ENCODE results near the gene PPFIA4. TPM values are rescaled to one million over a fixed set of nuclear protein-coding genes. Genes with fewer than 3 reads are reported as not detected.

Gene PPFIA4
- total RNA-seq, 1 donor from 2014 or later, result 22.2 TPM

DNA sequence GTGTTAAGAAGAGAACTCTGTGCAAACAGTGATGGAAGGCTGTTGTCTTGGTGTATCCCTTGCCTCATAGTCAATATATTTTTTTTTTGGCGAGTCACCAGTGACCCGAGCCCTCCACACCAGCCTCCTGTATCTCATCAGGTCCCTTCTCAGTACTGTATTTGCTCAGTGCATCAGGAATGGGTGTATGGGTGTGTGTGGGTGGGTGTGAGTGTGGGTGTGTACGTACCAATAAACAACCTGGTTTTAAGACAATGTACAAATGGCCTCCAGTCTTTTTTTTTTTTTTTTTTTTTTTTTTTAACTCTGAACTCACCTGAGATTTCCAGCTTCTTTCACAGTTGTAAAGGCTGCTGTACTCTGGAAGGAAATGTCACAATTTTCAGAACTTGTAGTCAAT lies 52.2 kb downstream of the PPFIA4 start:
- H3K27me3 ChIP-seq, result no peaks in the 10 kb centered on the region
- no peaks in the 10 kb centered on the region for H3K36me3 ChIP-seq
- TF ChIP-seq, protein P1, sequence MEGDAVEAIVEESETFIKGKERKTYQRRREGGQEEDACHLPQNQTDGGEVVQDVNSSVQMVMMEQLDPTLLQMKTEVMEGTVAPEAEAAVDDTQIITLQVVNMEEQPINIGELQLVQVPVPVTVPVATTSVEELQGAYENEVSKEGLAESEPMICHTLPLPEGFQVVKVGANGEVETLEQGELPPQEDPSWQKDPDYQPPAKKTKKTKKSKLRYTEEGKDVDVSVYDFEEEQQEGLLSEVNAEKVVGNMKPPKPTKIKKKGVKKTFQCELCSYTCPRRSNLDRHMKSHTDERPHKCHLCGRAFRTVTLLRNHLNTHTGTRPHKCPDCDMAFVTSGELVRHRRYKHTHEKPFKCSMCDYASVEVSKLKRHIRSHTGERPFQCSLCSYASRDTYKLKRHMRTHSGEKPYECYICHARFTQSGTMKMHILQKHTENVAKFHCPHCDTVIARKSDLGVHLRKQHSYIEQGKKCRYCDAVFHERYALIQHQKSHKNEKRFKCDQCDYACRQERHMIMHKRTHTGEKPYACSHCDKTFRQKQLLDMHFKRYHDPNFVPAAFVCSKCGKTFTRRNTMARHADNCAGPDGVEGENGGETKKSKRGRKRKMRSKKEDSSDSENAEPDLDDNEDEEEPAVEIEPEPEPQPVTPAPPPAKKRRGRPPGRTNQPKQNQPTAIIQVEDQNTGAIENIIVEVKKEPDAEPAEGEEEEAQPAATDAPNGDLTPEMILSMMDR (IDR thresholded peaks at IDR 0.05), result no peak
- H3K4me1 ChIP-seq, result no peaks in the 10 kb centered on the region
- DNase-seq (ENCODE audit: low spot score in 2 of 2), result no peak
- H3K4me3 ChIP-seq, result no peak overlapping the region
- no peak overlapping the region for H3K27ac ChIP-seq
- intact Hi-C loops (cut with DNase I), result no loop called here
- no peaks in the 10 kb centered on the region for H3K9me3 ChIP-seq

DNA sequence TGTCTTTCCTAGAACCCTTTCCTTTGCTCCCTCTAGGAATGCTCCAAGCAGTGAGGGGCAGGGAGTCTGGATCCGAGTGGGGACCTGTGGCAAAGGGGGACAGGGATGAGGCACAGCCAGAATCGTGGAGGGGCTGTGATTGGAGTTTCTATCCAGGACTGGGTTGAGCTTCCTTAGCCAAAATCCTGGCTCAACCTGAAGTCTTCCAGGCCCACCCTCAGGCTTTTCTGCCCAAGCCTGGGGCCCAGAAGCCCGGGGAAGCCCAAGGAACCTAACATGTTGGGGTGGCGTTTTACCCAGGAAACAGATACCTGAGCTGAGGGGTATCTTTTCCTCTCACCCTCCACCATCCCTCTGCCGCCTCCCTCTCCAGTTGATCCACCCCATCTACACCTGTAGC lies 54.2 kb downstream of the PPFIA4 start:
- Histone ChIP-seq H3K36me3 (no peaks in the 10 kb centered on the region), H3K4me3 (no peak overlapping the region), H3K9me3 (no peaks in the 10 kb centered on the region), H3K27me3 (no peaks in the 10 kb centered on the region), H3K4me1 (no peaks in the 10 kb centered on the region), H3K27ac (no peak overlapping the region)
- DNase-seq (ENCODE audit: low spot score in 2 of 2), result no peak
- TF ChIP-seq, protein P1 (IDR thresholded peaks at IDR 0.05), result no peak
- intact Hi-C loops (cut with DNase I), result no loop called here

DNA sequence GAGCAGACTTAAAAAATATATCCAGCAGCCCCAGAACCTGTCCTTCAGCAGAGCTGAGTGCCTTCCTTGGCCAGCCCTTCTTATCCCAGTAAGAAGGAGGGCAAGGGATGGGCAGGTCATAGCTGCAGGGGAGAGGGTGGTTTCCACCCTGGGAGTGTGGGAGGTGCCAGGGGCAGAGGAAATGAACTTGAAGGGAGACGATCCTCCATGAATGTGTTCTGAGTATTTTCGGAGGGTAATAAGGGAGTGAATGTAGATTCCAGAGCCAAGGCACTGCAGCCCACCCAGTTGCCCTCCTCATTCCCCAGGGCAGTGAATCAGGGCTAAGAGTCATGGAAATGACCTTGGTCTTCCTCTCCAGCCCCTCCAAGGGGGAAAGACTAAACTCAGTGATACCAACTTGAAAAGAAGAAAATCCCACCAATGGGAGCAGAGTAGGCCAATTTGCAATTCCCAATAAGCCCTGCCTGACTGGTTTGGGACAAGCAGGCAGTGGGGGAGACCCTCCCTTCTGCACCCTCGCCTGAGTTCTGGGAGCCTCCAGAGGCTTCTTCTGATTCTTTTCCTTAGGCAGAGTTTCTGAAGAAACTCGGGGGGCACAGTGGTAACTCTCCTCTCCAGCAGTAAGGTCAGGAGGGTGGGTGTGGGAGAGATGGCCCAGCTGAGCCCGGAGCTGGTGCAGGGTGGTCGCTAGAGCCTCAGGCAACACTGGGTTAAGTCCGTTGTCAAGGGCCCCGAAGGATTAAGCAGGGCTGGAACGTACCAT lies 55.4 kb downstream of the PPFIA4 start:
- no peak overlapping the region for H3K4me3 ChIP-seq
- H3K4me1 ChIP-seq, result no peaks in the 10 kb centered on the region
- DNase-seq (ENCODE audit: low spot score in 2 of 2), result no peak
- no peaks in the 10 kb centered on the region for H3K9me3 ChIP-seq
- intact Hi-C loops (cut with DNase I), result no loop called here
- H3K27ac ChIP-seq, result no peak overlapping the region
- TF ChIP-seq, protein P1 (IDR thresholded peaks at IDR 0.05), result no peak
- H3K27me3 ChIP-seq, result no peaks in the 10 kb centered on the region
- H3K36me3 ChIP-seq, result no peaks in the 10 kb centered on the region

- intact Hi-C loops (cut with DNase I), result no loop called here
- no peaks in the 10 kb centered on the region for H3K36me3 ChIP-seq
- H3K27me3 ChIP-seq, result no peaks in the 10 kb centered on the region
- H3K4me3 ChIP-seq, result no peak overlapping the region
- TF ChIP-seq, protein P1 (IDR thresholded peaks at IDR 0.05), result no peak
- H3K4me1 ChIP-seq, result no peaks in the 10 kb centered on the region
- DNase-seq (ENCODE audit: low spot score in 2 of 2), result no peak
- H3K9me3 ChIP-seq, result no peaks in the 10 kb centered on the region
- no peak overlapping the region for H3K27ac ChIP-seq
Observed at GRCh38 chr1:203082231-203082505, 55.9 kb downstream of the PPFIA4 start.

DNA sequence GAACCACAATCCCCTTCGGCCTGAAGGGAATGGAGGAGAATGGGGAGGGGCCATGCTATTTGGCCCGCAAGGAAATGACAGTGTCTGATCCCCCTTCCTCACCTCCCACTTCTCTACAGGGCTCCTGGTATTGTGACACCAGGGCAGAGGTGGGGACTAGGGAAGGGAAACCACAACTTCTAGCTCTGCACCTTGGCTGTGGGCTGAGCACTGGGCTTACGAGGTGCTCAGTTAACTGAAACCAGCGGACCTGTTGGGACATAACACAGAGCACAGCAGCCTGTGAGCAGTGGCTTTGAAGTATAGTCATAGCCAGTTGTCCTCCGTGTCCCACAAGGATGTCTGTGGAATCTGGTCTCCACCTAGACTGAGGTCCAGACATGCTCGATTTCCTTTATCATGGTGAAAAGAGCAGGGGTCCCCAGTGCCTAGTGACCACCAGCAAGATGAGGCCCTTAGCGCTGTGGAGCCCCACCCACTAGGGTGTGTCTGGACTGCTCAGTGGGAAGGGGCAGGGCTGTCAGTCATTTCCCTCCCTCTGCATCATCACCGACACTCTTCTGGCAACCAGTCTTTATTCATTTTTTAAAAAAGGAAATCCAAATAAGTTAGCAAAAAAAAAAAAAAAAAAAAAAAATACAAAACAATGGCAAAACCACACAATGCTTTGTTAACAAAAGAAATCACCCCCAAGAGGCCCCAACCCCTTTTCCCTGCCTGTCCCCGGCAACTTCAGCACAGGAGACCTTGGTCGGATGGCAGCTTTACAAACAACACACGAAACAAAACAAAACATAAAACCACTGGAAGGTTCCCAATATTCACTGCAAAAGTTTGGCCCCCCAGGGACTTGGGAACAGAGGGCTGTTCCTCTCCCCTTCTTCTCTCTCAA lies 56.5 kb downstream of the PPFIA4 start:
- TF ChIP-seq, protein P1 (IDR thresholded peaks at IDR 0.05), result no peak
- Histone ChIP-seq H3K4me1 (no peaks in the 10 kb centered on the region), H3K27ac (no peak overlapping the region), H3K4me3 (no peak overlapping the region), H3K9me3 (no peaks in the 10 kb centered on the region), H3K27me3 (no peaks in the 10 kb centered on the region), H3K36me3 (no peaks in the 10 kb centered on the region)
- intact Hi-C loops (cut with DNase I), result no loop called here
- peak in 1 of 2 donors; percentile 24 for DNase-seq (ENCODE audit: low spot score in 2 of 2)
